Cerebellar nuclear complex (tissue), 1 donor: Measurements from ENCODE around the gene CTDNEP1.

Experiments
- DNase-seq, 2 experiments: peaks; one replicate each; lab custom pipeline; 2025; lab: John Stamatoyannopoulos, UW

CTDNEP1 gene

GRCh38 chr17:7251661-7252175, at the start of gene CTDNEP1:
Gene CTDNEP1 (minus strand): TSS chr17:7251734. CDS start chr17:7251296, 438 bp downstream.
- DNase-seq = peak; percentile 92 to 99

GRCh38 chr17:7296189-7296861, 44.8 kb upstream of the CTDNEP1 start:
- peak in 1 of 2 experiments; percentile 16 for DNase-seq

GRCh38 chr17:7295230-7296180, 44.0 kb upstream of the CTDNEP1 start:
- no peak for DNase-seq

GRCh38 chr17:7294614-7295153, 43.1 kb upstream of the CTDNEP1 start, which contains the start of gene YBX2:
Gene YBX2 (minus strand): TSS chr17:7294639. CDS start chr17:7294500, 139 bp downstream.
- DNase-seq = no peak

- DNase-seq = no peak
Observed at GRCh38 chr17:7293816-7294613, 42.5 kb upstream of the CTDNEP1 start.

- DNase-seq = no peak
Observed at GRCh38 chr17:7293159-7293558, 41.6 kb upstream of the CTDNEP1 start.

GRCh38 chr17:7292729-7293128, 41.2 kb upstream of the CTDNEP1 start:
- no peak for DNase-seq

GRCh38 chr17:7292194-7292593, 40.7 kb upstream of the CTDNEP1 start:
- DNase-seq = no peak

- no peak for DNase-seq
Observed at GRCh38 chr17:7290685-7291084, 39.2 kb upstream of the CTDNEP1 start.

GRCh38 chr17:7290166-7290565, 38.6 kb upstream of the CTDNEP1 start:
- DNase-seq = no peak

- no peak for DNase-seq
Observed at GRCh38 chr17:7289256-7290032, 37.9 kb upstream of the CTDNEP1 start.

GRCh38 chr17:7285679-7286078, 34.1 kb upstream of the CTDNEP1 start:
- no peak for DNase-seq

- no peak for DNase-seq
Observed at GRCh38 chr17:7284911-7285310, 33.4 kb upstream of the CTDNEP1 start.

GRCh38 chr17:7283471-7284216, 32.1 kb upstream of the CTDNEP1 start:
- DNase-seq = no peak

- no peak for DNase-seq
Observed at GRCh38 chr17:7282752-7283321, 31.3 kb upstream of the CTDNEP1 start.

- no peak for DNase-seq
Observed at GRCh38 chr17:7281953-7282751, 30.6 kb upstream of the CTDNEP1 start.

- no peak for DNase-seq
Observed at GRCh38 chr17:7281074-7281952, 29.8 kb upstream of the CTDNEP1 start, which contains the start of gene SLC2A4. Gene SLC2A4 (plus strand): TSS chr17:7281718. CDS start chr17:7281935, 217 bp downstream.
